Measurements from ENCODE around the gene LINGO4.

LINGO4 gene

GRCh38 chr1:151823175-151823574 lies 18.0 kb upstream of the LINGO4 start:
- TF ChIP-seq CTCF (IDR thresholded peaks at IDR 0.05; ENCODE audit: insufficient read depth, low read depth, low read length, missing control alignments), result no peak
- no peak overlapping the region for H3K4me3 ChIP-seq (ENCODE audit: low read length)

GRCh38 chr1:151822404-151822803 lies 17.2 kb upstream of the LINGO4 start:
- no peak for TF ChIP-seq CTCF (IDR thresholded peaks at IDR 0.05; ENCODE audit: insufficient read depth, low read depth, low read length, missing control alignments)
- DNase-seq (ENCODE audit: low read depth), result no peak
- H3K4me3 ChIP-seq (ENCODE audit: low read length), result no peak overlapping the region

More at GRCh38 chr1:151823175-151823574, 18.0 kb upstream of the LINGO4 start:
- no peak for DNase-seq (ENCODE audit: low read depth)

GRCh38 chr1:151820940-151821339 lies 15.7 kb upstream of the LINGO4 start:
- no peak for TF ChIP-seq CTCF (IDR thresholded peaks at IDR 0.05; ENCODE audit: insufficient read depth, low read depth, low read length, missing control alignments)
- no peak for DNase-seq (ENCODE audit: low read depth)
- H3K4me3 ChIP-seq (ENCODE audit: low read length), result no peak overlapping the region

- TF ChIP-seq CTCF (IDR thresholded peaks at IDR 0.05; ENCODE audit: insufficient read depth, low read depth, low read length, missing control alignments), result no peak
- H3K4me3 ChIP-seq (ENCODE audit: low read length), result no peak overlapping the region
- DNase-seq (ENCODE audit: low read depth), result peak; percentile 73
Observed at GRCh38 chr1:151819976-151820623, 14.9 kb upstream of the LINGO4 start.

- TF ChIP-seq CTCF (IDR thresholded peaks at IDR 0.05; ENCODE audit: insufficient read depth, low read depth, low read length, missing control alignments), result no peak
- no peak overlapping the region for H3K4me3 ChIP-seq (ENCODE audit: low read length)
- no peak for DNase-seq (ENCODE audit: low read depth)
Observed at GRCh38 chr1:151819227-151819835, 14.1 kb upstream of the LINGO4 start.

GRCh38 chr1:151817353-151817730 lies 12.1 kb upstream of the LINGO4 start:
- TF ChIP-seq CTCF (IDR thresholded peaks at IDR 0.05; ENCODE audit: insufficient read depth, low read depth, low read length, missing control alignments), result no peak
- no peak overlapping the region for H3K4me3 ChIP-seq (ENCODE audit: low read length)
- DNase-seq (ENCODE audit: low read depth), result no peak

Measured in epithelial cell of esophagus (primary cell).